ENCODE measurements around the gene KDM1A. TPM values are rescaled to one million over a fixed set of nuclear protein-coding genes. Genes with fewer than 3 reads are reported as not detected.

KDM1A gene
- total and polyA plus RNA-seq, 2 of the 13 experiments (the other 11 are each of a cell fraction or from before 2014, with no cell fraction given): 81.3 to 173 TPM

DNA sequence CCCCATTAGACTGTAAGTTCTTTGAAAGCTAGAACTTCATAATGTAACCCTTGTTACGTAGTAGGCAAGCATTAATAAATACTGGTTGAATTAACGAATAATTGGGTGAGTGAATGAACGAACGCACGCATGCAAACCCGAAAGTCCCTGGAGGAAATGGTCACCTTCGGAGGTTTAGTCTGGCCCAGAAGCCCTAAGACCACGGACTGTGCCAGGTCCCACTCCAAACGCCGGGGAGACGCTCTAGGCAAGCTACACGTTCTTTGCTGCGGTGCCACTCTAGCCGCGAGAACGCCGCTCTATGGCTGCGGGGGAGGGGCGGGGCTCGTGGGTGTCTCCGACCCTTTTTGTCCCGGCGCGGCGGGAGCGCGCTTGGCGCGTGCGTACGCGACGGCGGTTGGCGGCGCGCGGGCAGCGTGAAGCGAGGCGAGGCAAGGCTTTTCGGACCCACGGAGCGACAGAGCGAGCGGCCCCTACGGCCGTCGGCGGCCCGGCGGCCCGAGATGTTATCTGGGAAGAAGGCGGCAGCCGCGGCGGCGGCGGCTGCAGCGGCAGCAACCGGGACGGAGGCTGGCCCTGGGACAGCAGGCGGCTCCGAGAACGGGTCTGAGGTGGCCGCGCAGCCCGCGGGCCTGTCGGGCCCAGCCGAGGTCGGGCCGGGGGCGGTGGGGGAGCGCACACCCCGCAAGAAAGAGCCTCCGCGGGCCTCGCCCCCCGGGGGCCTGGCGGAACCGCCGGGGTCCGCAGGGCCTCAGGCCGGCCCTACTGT is at the start of gene KDM1A (continued):
- TF ChIP-seq ARID2 (CRISPR knock-in tag; IDR thresholded peaks at IDR 0.05; ENCODE audit: borderline replicate concordance): peak; percentile 92
- TF ChIP-seq ISX (CRISPR knock-in tag; conservative IDR thresholded peaks at IDR 0.05): 0 out of 2 replicates have a peak, but pooled peaks have one; percentile 33
- no peak for TF ChIP-seq NR3C1 (CRISPR knock-in tag; IDR thresholded peaks at IDR 0.05)
- TF ChIP-seq ZC3H13 (CRISPR knock-in tag; IDR thresholded peaks at IDR 0.05): no peak; the same call in 1 of the 2 replicates
- peak; percentile 84 for TF ChIP-seq ZNF607 (CRISPR knock-in tag; IDR thresholded peaks at IDR 0.05; ENCODE audit: borderline replicate concordance)
- TF ChIP-seq SALL1 (CRISPR knock-in tag; IDR thresholded peaks at IDR 0.05): peak; percentile 97
- TF ChIP-seq FLYWCH1 (CRISPR knock-in tag; IDR thresholded peaks at IDR 0.05): peak; percentile 84; the same call in 1 of the 2 replicates
- TF ChIP-seq TOE1 (CRISPR knock-in tag; IDR thresholded peaks at IDR 0.05): peak; percentile 85; the same call in 1 of the 2 replicates
- TF ChIP-seq, protein P1, sequence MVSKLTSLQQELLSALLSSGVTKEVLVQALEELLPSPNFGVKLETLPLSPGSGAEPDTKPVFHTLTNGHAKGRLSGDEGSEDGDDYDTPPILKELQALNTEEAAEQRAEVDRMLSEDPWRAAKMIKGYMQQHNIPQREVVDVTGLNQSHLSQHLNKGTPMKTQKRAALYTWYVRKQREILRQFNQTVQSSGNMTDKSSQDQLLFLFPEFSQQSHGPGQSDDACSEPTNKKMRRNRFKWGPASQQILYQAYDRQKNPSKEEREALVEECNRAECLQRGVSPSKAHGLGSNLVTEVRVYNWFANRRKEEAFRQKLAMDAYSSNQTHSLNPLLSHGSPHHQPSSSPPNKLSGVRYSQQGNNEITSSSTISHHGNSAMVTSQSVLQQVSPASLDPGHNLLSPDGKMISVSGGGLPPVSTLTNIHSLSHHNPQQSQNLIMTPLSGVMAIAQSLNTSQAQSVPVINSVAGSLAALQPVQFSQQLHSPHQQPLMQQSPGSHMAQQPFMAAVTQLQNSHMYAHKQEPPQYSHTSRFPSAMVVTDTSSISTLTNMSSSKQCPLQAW (CRISPR knock-in tag; IDR thresholded peaks at IDR 0.05): peak; percentile 92
- TF ChIP-seq KDM6A (CRISPR knock-in tag; IDR thresholded peaks at IDR 0.05; ENCODE audit: low read depth): no peak; the same call in 1 of the 2 replicates
- TF ChIP-seq TEAD3 (CRISPR knock-in tag; optimal IDR thresholded peaks at IDR 0.05; ENCODE audit: borderline replicate concordance): peak; percentile 90
- TF ChIP-seq ZMAT3 (CRISPR knock-in tag; conservative IDR thresholded peaks at IDR 0.05): no peak
- TF ChIP-seq HDAC2 (CRISPR knock-in tag; IDR thresholded peaks at IDR 0.05): peak; percentile 94
- peak; percentile 78; the same call in 1 of the 2 replicates for TF ChIP-seq MYPOP (CRISPR knock-in tag; IDR thresholded peaks at IDR 0.05)
- TF ChIP-seq PAWR (CRISPR knock-in tag; IDR thresholded peaks at IDR 0.05; ENCODE audit: borderline replicate concordance): no peak
- TF ChIP-seq SRY (CRISPR knock-in tag; IDR thresholded peaks at IDR 0.05): peak; percentile 77; the same call in 1 of the 2 replicates
- TF ChIP-seq FOXA1 (IDR thresholded peaks at IDR 0.05): no peak
- TF ChIP-seq FOXA1 (CRISPR knock-in tag; IDR thresholded peaks at IDR 0.05): peak; percentile 28; the same call in 1 of the 2 replicates
- TF ChIP-seq ZMAT5 (CRISPR knock-in tag; IDR thresholded peaks at IDR 0.05; ENCODE audit: borderline replicate concordance, low read depth): no peak
- TF ChIP-seq, protein P2, sequence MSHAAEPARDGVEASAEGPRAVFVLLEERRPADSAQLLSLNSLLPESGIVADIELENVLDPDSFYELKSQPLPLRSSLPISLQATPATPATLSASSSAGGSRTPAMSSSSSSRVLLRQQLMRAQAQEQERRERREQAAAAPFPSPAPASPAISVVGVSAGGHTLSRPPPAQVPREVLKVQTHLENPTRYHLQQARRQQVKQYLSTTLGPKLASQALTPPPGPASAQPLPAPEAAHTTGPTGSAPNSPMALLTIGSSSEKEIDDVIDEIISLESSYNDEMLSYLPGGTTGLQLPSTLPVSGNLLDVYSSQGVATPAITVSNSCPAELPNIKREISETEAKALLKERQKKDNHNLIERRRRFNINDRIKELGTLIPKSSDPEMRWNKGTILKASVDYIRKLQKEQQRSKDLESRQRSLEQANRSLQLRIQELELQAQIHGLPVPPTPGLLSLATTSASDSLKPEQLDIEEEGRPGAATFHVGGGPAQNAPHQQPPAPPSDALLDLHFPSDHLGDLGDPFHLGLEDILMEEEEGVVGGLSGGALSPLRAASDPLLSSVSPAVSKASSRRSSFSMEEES (CRISPR knock-in tag; IDR thresholded peaks at IDR 0.05): peak; percentile 84
- TF ChIP-seq SOX5 (CRISPR knock-in tag; IDR thresholded peaks at IDR 0.05; ENCODE audit: borderline replicate concordance): peak; percentile 88
- no peak for TF ChIP-seq RORA (CRISPR knock-in tag; IDR thresholded peaks at IDR 0.05)
- TF ChIP-seq NFYB (CRISPR knock-in tag; IDR thresholded peaks at IDR 0.05): no peak; the same call in 1 of the 2 replicates
- TF ChIP-seq TCF7 (IDR thresholded peaks at IDR 0.05; ENCODE audit: low read depth): peak; percentile 45; the same call in 1 of the 2 replicates
- TF ChIP-seq SP4 (CRISPR knock-in tag; IDR thresholded peaks at IDR 0.05): peak; percentile 92
- TF ChIP-seq ZNF784 (CRISPR knock-in tag; IDR thresholded peaks at IDR 0.05; ENCODE audit: borderline replicate concordance): peak; percentile 81

Data from HepG2 (cell line).